Endometrial microvascular endothelial cells (primary cell): ENCODE data around the gene ZNF138. TPM values are rescaled to one million over a fixed set of nuclear protein-coding genes. Genes with fewer than 3 reads are reported as not detected.

Experiments
- in situ Hi-C: cut with HindIII; loops from 2 replicates; pipeline ENCODE4 v1.10.0; 2017; ENCODE audit warnings: low sequenced_read_pairs, low pct_unique_long_range_greater_than_20kb; ENCODE audit errors: inconsistent ontology term
- total RNA-seq: library from RNA; depleted of rRNA; stranded (reverse); fragments of >200 nt; gene quantifications from one replicate; pipeline ENCODE4 v1.2.3, GENCODE V29; 2015; ENCODE audit errors: inconsistent ontology term

The ZNF138 gene
- total RNA-seq, 1 donor from 2014 or later: 4.9 TPM

- in situ Hi-C loops: no loop called here
These were observed 78.9 kb downstream of the ZNF138 start for GRCh38 chr7:64873155-64873500.

GRCh38 chr7:64873517-64873916 is 79.3 kb downstream of the ZNF138 start:
- in situ Hi-C loops: no loop called here

- in situ Hi-C loops: no loop called here
These were observed 79.9 kb downstream of the ZNF138 start for GRCh38 chr7:64874114-64874513.

GRCh38 chr7:64874562-64875250 is 80.5 kb downstream of the ZNF138 start:
- in situ Hi-C loops: no loop called here

- in situ Hi-C loops: no loop called here
These were observed 81.0 kb downstream of the ZNF138 start for GRCh38 chr7:64875258-64875657.

GRCh38 chr7:64875658-64876406 is 81.6 kb downstream of the ZNF138 start:
- in situ Hi-C loops: no loop called here

- in situ Hi-C loops: no loop called here
These were observed 82.8 kb downstream of the ZNF138 start for GRCh38 chr7:64876792-64877713.

- in situ Hi-C loops: no loop called here
These were observed 83.7 kb downstream of the ZNF138 start for GRCh38 chr7:64877714-64878610.

GRCh38 chr7:64878684-64879083 is 84.5 kb downstream of the ZNF138 start:
- in situ Hi-C loops: no loop called here

GRCh38 chr7:64879086-64879730 is 85.0 kb downstream of the ZNF138 start:
- in situ Hi-C loops: no loop called here

- in situ Hi-C loops: no loop called here
These were observed 85.6 kb downstream of the ZNF138 start for GRCh38 chr7:64879800-64880199.

GRCh38 chr7:64880322-64881297 is 86.4 kb downstream of the ZNF138 start:
- in situ Hi-C loops: no loop called here

GRCh38 chr7:64881461-64882287 is 87.4 kb downstream of the ZNF138 start:
- in situ Hi-C loops: no loop called here

GRCh38 chr7:64882341-64883112 is 88.3 kb downstream of the ZNF138 start:
- in situ Hi-C loops: no loop called here
